ENCODE measurements around the gene DBNL.

- TF ChIP-seq POLR2A (IDR thresholded peaks at IDR 0.05) (no peak), CTCF (IDR thresholded peaks at IDR 0.05) (no peak)
Observed at GRCh38 chr7:44106311-44107065, 62.0 kb downstream of the DBNL start.
